Activated naive CD4-positive, alpha-beta T cell (primary cell): ENCODE results near the gene NT5C2.

Source experiments
- DNase-seq, 4 experiments: peaks; one replicate each; lab custom pipeline; 2025; lab: John Stamatoyannopoulos, UW

Gene NT5C2

GRCh38 chr10:103123282-103124024 lies 69.6 kb downstream of the NT5C2 start:
- no peak for DNase-seq

- DNase-seq, result no peak
These were observed 71.9 kb downstream of the NT5C2 start for GRCh38 chr10:103120977-103121735.

GRCh38 chr10:103120546-103120945 lies 72.5 kb downstream of the NT5C2 start:
- DNase-seq, result no peak

- no peak for DNase-seq
These were observed 75.8 kb downstream of the NT5C2 start for GRCh38 chr10:103117247-103117646.

- no peak for DNase-seq
These were observed 78.2 kb downstream of the NT5C2 start for GRCh38 chr10:103114876-103115275.

- no peak for DNase-seq
These were observed 80.9 kb downstream of the NT5C2 start for GRCh38 chr10:103111918-103112877.

GRCh38 chr10:103111031-103111917 lies 81.8 kb downstream of the NT5C2 start:
- DNase-seq, result no peak

- no peak for DNase-seq
These were observed 82.7 kb downstream of the NT5C2 start for GRCh38 chr10:103110407-103110806.

GRCh38 chr10:103109821-103110220 lies 83.3 kb downstream of the NT5C2 start:
- DNase-seq, result no peak

GRCh38 chr10:103106539-103106938 lies 86.5 kb downstream of the NT5C2 start:
- no peak for DNase-seq

GRCh38 chr10:103105462-103105861 lies 87.6 kb downstream of the NT5C2 start:
- DNase-seq, result no peak

- DNase-seq, result no peak
These were observed 88.4 kb downstream of the NT5C2 start for GRCh38 chr10:103104721-103105120.

- no peak for DNase-seq
These were observed 89.1 kb downstream of the NT5C2 start for GRCh38 chr10:103103989-103104388.

- DNase-seq, result no peak
These were observed 90.9 kb downstream of the NT5C2 start for GRCh38 chr10:103102195-103102594.

GRCh38 chr10:103100620-103101019 lies 92.5 kb downstream of the NT5C2 start:
- no peak for DNase-seq

GRCh38 chr10:103098240-103098639 lies 94.8 kb downstream of the NT5C2 start:
- no peak for DNase-seq

GRCh38 chr10:103096130-103096529 lies 96.9 kb downstream of the NT5C2 start:
- DNase-seq, result no peak

GRCh38 chr10:103095005-103095404 lies 98.1 kb downstream of the NT5C2 start:
- DNase-seq, result no peak

- no peak for DNase-seq
These were observed 102.2 kb downstream of the NT5C2 start for GRCh38 chr10:103090911-103091310.

GRCh38 chr10:103089493-103089892 lies 103.6 kb downstream of the NT5C2 start:
- DNase-seq, result no peak

GRCh38 chr10:103086799-103087198 lies 106.3 kb downstream of the NT5C2 start:
- DNase-seq, result no peak
